Urinary bladder (tissue), 4 donors: ENCODE measurements around the gene NOX3. TPM values are rescaled to one million over a fixed set of nuclear protein-coding genes. Genes with fewer than 3 reads are reported as not detected.

Experiments used
- DNase-seq: peaks from one replicate; pipeline ENCODE4 v3.0.0-alpha.2; 2015; ENCODE audit errors: extremely low spot score
- H3K27ac ChIP-seq: one replicate; pipeline ENCODE4 v1.5.1; 2013; ENCODE audit warnings: low read depth, mild to moderate bottlenecking, moderate library complexity
- H3K36me3 ChIP-seq: one replicate; pipeline ENCODE4 v1.6.1; 2013; ENCODE audit warnings: mild to moderate bottlenecking, moderate library complexity; ENCODE audit not compliant: insufficient read depth
- H3K4me1 ChIP-seq: one replicate; pipeline ENCODE4 v1.6.1; 2013; ENCODE audit warnings: mild to moderate bottlenecking, moderate library complexity; ENCODE audit not compliant: insufficient read depth
- H3K4me3 ChIP-seq: one replicate; pipeline ENCODE4 v1.5.1; 2013; ENCODE audit warnings: low read depth, low read length
- WGBS: extraction: QIAGEN DNeasy Blood & Tissue Kit; methylation state at CpG from one replicate; pipeline ENCODE4 v1.1.7; 2013; 5-methylcytosine and 5-hydroxymethylcytosine counted together
- polyA plus RNA-seq: library from polyadenylated mRNA; stranded (reverse); fragments of 200-250 nt; gene quantifications from one replicate; pipeline ENCODE4 v1.2.3, GENCODE V29; 2013
- total RNA-seq: library from RNA; depleted of rRNA; stranded (reverse); fragments of >200 nt; gene quantifications from one replicate; pipeline ENCODE4 v1.2.3, GENCODE V29; 2014
- donor health status: healthy with polysubstance abuse.
- donor health status: healthy.

NOX3 gene
- total and polyA plus RNA-seq, 2 donors = not detected

GRCh38 chr6:155449450-155450239 lies 6.0 kb downstream of the NOX3 start:
- H3K4me3 ChIP-seq = no peak overlapping the region
- 56% methylated on average over 14 of the region's 14 CpGs for WGBS
- no peaks in the 10 kb centered on the region for H3K36me3 ChIP-seq
- no peaks in the 10 kb centered on the region for H3K4me1 ChIP-seq
- DNase-seq = no peak
- H3K27ac ChIP-seq = no peak overlapping the region

GRCh38 chr6:155448668-155449449 lies 6.8 kb downstream of the NOX3 start:
- no peak overlapping the region for H3K4me3 ChIP-seq
- no peak for DNase-seq
- H3K36me3 ChIP-seq = no peaks in the 10 kb centered on the region
- no peak overlapping the region for H3K27ac ChIP-seq
- H3K4me1 ChIP-seq = no peaks in the 10 kb centered on the region
- 27% methylated on average over 5 of the region's 5 CpGs for WGBS

- no peak for DNase-seq
- H3K4me3 ChIP-seq = no peak overlapping the region
- H3K4me1 ChIP-seq = no peaks in the 10 kb centered on the region
- no peaks in the 10 kb centered on the region for H3K36me3 ChIP-seq
- H3K27ac ChIP-seq = no peak overlapping the region
These were observed 7.7 kb downstream of the NOX3 start for GRCh38 chr6:155447949-155448348.

- no peak for DNase-seq
- no peaks in the 10 kb centered on the region for H3K4me1 ChIP-seq
- no peak overlapping the region for H3K4me3 ChIP-seq
- no peak overlapping the region for H3K27ac ChIP-seq
- 78% methylated on average over 9 of the region's 9 CpGs for WGBS
- H3K36me3 ChIP-seq = no peaks in the 10 kb centered on the region
These were observed 10.4 kb downstream of the NOX3 start for GRCh38 chr6:155444952-155445903.

- Histone ChIP-seq H3K36me3 (no peaks in the 10 kb centered on the region), H3K4me3 (no peak overlapping the region), H3K4me1 (no peaks in the 10 kb centered on the region), H3K27ac (no peak overlapping the region)
- 87% methylated on average over 9 of the region's 9 CpGs for WGBS
- DNase-seq = no peak
These were observed 11.3 kb downstream of the NOX3 start for GRCh38 chr6:155444120-155444917.

GRCh38 chr6:155443168-155443567 lies 12.5 kb downstream of the NOX3 start:
- DNase-seq = no peak
- Histone ChIP-seq H3K27ac (no peak overlapping the region), H3K36me3 (no peaks in the 10 kb centered on the region), H3K4me3 (no peak overlapping the region), H3K4me1 (no peaks in the 10 kb centered on the region)
- 70% methylated on average over 9 of the region's 9 CpGs for WGBS

GRCh38 chr6:155442562-155442961 lies 13.1 kb downstream of the NOX3 start:
- Histone ChIP-seq H3K36me3 (no peaks in the 10 kb centered on the region), H3K4me1 (no peaks in the 10 kb centered on the region), H3K4me3 (no peak overlapping the region), H3K27ac (no peak overlapping the region)
- no peak for DNase-seq
- WGBS = 90% methylated on average over 5 of the region's 5 CpGs

GRCh38 chr6:155441112-155441465 lies 14.6 kb downstream of the NOX3 start:
- DNase-seq = no peak
- no peaks in the 10 kb centered on the region for H3K36me3 ChIP-seq
- 63% methylated on average over 4 of the region's 4 CpGs for WGBS
- H3K4me1 ChIP-seq = no peaks in the 10 kb centered on the region
- H3K27ac ChIP-seq = no peak overlapping the region
- H3K4me3 ChIP-seq = no peak overlapping the region

- WGBS = 65% methylated on average over 6 of the region's 6 CpGs
- no peak overlapping the region for H3K27ac ChIP-seq
- no peaks in the 10 kb centered on the region for H3K36me3 ChIP-seq
- H3K4me1 ChIP-seq = no peaks in the 10 kb centered on the region
- no peak overlapping the region for H3K4me3 ChIP-seq
- DNase-seq = no peak
These were observed 15.1 kb downstream of the NOX3 start for GRCh38 chr6:155440398-155441111.

- H3K4me1 ChIP-seq = no peaks in the 10 kb centered on the region
- H3K36me3 ChIP-seq = no peaks in the 10 kb centered on the region
- no peak overlapping the region for H3K27ac ChIP-seq
- DNase-seq = no peak
- 93% methylated on average over 3 of the region's 3 CpGs for WGBS
- H3K4me3 ChIP-seq = no peak overlapping the region
These were observed 16.3 kb downstream of the NOX3 start for GRCh38 chr6:155439376-155439775.

GRCh38 chr6:155436981-155437749 lies 18.5 kb downstream of the NOX3 start:
- Histone ChIP-seq H3K4me3 (no peak overlapping the region), H3K36me3 (no peaks in the 10 kb centered on the region), H3K27ac (no peak overlapping the region), H3K4me1 (no peaks in the 10 kb centered on the region)
- DNase-seq = no peak
- 80% methylated on average over 5 of the region's 5 CpGs for WGBS
